Activated CD8-positive, alpha-beta memory T cell treated with anti-CD3 and anti-CD28 coated beads for 1 hour (primary cell): Measurements from ENCODE around the gene C1orf56.
A peak's percentile ranks its signal among the peaks of the same experiment; 100 is the strongest.

Experiments
- DNase-seq, 2 donors: peaks; one replicate each; pipeline ENCODE4 v3.0.0-alpha.2; 2020; ENCODE audit warnings: low read depth in 1 of 2; ENCODE audit errors: extremely low read depth in 1 of 2

The C1orf56 gene, protein sequence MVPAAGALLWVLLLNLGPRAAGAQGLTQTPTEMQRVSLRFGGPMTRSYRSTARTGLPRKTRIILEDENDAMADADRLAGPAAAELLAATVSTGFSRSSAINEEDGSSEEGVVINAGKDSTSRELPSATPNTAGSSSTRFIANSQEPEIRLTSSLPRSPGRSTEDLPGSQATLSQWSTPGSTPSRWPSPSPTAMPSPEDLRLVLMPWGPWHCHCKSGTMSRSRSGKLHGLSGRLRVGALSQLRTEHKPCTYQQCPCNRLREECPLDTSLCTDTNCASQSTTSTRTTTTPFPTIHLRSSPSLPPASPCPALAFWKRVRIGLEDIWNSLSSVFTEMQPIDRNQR

DNA sequence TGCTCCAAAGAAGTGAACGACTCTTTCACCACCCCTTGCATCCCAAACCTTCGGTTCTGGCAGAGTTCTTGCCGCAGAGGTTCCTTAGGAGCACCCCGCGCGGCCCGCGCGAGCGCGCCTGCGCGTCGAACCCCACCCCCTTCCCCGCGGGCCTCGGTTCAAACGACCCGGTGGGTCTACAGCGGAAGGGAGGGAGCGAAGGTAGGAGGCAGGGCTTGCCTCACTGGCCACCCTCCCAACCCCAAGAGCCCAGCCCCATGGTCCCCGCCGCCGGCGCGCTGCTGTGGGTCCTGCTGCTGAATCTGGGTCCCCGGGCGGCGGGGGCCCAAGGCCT is at the start of gene C1orf56:
TSS of gene C1orf56 (plus strand) at position 161 of the 334 bp plus-strand sequence. CDS start at position 258, 97 bp downstream.
- DNase-seq, result no peak

DNA sequence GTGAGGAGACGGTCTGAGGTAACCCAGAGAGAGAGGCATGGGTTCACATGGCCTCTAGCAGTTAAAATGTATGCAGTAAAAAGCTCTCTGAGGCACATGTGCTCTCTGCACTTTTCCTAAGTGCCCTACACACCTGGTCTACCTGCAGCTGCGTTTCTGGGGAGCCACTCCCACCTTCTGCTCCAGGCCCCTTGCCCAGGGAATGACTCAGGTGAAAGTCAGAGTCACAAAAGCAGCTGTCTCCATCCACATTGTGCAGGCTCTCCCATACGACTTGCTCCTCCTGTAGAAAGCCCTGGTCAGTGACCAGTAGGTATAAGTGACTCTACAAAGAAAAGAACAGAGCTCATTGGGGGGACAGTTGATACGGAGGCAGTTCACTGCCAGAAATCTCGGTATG is 49.6 kb upstream of the C1orf56 start:
- DNase-seq, result no peak

DNA sequence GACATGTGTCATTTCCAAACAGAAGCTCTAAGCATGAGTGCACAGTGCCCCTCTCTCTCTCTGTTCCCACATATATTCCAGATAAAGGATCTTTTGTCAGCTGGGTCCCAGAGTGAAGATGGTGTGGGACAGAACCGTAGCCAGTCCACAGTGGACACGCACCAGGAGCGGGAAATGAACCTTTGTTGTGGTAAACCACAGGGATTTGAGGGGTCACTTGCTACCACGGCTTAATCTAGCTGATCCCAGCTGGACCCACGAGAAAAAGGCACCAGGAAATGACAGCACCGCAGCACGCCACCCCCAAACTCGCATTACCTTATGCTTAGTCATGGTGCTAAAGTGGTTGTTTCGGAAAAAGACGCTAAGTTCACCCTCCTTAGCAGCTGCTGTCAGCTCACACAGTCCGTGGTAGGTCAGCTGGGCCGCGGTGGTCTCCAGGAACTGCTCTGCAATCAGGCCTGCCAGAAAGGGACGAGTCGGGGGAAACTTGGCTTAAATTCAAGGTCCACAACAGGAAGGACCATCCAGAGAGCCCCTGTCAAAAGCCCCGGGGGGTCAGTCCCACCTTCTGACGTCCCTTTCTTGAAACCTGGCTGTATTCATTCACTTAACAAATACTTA is 48.4 kb upstream of the C1orf56 start:
- DNase-seq, result no peak

DNA sequence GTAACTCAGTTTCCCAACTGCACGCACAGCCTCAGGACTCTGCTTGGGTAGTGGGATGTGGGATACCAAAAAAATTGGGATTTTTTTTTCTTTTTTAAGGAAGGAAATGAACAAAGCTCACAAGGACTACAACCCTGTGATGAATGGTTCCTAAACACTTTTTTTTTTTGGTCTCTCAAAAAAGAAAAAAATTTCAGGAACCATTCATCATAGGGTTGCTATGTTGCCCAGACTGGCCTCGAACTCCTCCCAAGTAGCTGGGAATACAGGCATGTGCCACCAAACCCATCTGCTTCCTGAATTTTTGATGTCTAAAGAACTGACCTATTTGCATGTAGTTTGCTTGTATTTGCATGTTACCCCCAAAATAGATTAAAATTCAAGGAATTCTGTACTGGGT is 47.6 kb upstream of the C1orf56 start:
- no peak for DNase-seq

DNA sequence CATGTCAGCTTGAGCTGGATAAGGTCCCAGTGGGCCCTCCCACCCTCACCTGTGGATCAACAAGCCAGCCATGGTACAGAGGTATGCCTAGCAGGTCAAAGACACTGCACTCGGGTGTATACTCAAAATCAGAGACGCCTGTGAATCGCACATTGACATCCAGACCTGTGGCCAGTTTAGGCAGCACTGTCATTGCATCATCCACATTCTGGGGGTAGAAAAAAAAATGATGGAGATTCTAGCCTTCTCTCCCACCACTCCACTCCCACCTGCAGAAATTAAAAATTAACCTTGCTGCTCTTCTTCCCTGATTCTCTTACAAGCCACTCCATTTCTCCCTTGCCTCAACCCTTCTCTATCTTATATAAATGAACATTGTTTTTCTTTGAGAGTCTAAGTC is 47.1 kb upstream of the C1orf56 start:
- DNase-seq, result no peak

DNA sequence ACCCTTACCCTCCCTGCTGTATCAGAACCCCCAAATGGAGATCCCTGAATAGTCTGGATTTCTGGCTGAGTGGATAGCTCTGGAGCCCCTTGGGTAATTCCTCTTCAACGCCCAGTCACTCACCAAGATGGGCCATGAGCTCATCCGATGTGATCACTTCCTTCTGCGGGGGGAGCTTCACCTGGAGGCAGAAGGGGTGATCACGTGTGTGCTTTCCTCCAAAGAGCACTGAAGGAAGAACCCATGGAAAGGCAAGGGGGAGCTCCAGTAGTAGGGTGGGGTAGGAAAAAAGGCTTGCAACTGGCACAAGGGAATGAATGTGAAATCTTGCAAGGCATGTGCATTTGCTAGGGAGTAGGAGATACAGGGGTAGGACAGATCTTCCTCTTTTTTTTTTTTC is 45.9 kb upstream of the C1orf56 start:
- no peak for DNase-seq

DNA sequence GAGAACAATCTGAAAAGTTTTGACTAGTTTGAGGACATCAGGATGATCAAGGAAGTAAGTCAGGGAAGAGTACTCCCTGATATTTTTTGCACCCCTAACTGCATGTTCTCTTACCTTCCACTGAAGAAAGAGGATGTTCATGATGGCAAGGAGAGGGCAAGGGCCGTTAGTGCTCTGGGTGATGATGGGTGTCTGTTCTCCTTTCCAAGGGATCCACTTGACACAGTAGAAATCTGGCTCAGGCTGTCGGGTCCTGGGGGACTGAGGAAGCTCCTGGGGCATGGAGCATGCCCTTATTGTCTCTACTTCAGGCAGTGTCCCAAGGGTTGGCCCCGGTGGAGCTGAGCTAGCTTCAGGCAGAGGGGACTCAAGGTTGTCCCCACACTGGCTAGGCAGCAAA is 45.5 kb upstream of the C1orf56 start:
- no peak for DNase-seq

DNA sequence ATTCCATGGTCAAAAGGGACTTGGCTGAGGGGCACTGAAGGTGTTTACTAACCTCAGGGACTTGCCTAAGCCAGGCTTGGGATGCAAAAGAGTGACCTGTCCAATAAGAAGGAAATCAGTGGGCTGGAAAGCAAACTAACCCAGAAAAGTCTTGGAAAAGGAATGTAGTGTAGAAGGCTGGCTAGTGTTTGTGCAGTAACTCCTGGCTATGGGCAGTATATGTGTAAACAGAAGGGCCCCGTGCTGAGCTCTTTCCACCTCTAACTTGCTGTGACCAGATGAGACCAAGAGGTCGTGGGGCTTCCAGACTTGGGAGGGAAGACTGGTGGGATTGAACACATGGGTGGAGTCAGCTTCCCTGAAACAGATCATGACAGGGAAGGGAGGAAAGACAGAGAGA is 44.9 kb upstream of the C1orf56 start:
- DNase-seq, result no peak

DNA sequence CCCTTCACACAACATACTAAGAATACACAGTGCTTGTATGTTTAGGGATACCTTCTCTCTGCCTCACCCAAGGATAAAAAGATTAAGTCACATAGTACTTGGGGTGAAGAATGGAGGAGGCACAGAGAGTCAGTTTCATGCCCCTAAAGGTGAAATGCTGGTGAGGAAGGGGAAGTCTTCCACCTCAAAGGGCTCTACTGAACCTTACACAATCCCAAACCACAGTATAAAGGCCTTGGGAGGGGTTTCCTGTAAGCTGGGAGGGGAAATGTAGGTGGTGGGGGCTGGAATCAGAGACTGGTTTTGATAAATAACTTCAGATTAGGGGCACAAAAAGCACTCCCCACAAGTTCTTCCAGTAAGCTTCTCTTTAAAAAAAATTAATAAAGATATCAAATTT is 44.4 kb upstream of the C1orf56 start:
- no peak for DNase-seq

DNA sequence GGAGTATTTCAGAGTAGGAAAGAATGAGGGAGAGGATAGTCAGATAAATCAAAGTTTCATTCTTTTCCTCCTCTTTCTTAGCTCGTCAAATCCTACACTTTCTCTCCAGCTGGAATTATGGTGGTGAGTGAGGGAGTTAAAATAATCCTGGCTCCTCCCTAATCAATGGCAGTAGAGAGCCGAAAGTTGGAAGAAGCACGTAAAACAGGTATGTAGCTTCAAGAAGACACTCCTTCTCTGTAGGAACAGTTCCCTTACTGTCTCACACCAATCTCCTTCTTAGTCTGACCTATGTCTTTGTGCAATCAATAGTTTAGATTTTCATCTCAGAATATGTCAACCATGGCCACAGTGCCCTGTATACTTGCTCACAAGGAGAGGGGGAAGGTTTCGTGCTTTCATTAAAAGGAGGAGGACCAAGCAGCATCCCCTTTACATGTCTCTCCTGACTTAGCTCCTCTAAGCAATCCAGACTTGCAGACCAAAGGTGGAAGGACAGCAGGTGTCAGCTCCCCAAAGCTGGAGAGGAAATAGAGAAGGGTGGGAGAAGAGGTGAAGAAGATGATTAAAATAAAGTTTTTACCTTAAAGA is 41.7 kb upstream of the C1orf56 start:
- no peak for DNase-seq

DNA sequence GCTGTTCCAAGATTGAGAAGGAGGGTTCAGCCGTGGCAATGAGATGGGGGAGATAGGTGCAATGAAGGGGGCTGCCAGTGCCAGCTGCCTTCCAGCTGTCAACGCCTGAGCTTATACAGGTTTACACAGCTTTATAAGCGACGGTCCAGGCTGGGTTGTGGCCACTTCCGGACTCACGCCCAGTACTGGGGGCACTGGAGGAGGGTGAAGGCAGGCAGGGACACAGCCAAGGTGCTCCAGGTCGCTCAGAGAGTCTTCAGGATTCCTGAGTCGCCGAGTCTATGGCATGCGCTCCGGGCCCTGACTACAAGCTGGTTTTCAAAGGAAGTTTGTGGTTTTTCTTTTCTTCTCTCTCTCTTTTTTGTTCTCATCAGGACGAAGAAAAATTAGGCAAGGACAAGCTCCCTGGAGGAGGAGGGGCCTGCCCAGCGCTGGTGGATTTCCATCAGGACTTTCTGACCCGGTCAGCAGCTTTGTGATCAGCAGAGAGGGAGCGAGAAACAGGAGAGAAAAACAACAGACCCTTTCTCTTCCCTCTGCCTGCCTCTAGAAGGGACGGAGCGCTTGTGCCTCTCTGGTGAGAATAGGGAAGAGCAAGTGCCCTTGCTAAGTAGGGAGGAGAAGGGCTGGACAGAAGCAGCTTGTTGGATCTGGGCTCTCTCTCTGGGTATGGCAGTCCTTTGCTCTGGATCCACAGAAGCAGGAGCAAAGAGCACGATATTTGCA is 41.1 kb upstream of the C1orf56 start, which contains the start of gene MINDY1:
TSS of gene MINDY1 (minus strand) at position 576 of the 726 bp plus-strand sequence. CDS start 4,285 bp downstream, outside the sequence.
- DNase-seq, result no peak

DNA sequence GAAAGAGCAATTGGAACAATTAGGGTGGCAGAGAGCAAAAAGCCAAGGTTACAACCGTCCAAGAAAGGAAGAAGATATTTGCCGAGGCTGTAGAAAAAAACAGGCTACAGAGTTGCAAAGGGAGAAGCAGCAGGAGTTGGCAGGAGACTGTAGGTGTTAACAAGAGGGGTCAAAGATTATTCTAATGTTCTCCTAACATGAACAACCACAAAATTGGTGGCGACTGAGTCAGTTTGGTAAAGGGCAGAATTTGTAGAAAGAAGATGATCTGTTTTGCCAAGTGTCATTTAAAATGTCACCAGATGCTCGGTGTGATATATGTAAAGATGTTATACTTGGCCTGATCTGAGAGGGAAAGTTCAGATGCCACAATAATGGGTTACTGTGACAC is 39.7 kb upstream of the C1orf56 start:
- DNase-seq, result no peak

DNA sequence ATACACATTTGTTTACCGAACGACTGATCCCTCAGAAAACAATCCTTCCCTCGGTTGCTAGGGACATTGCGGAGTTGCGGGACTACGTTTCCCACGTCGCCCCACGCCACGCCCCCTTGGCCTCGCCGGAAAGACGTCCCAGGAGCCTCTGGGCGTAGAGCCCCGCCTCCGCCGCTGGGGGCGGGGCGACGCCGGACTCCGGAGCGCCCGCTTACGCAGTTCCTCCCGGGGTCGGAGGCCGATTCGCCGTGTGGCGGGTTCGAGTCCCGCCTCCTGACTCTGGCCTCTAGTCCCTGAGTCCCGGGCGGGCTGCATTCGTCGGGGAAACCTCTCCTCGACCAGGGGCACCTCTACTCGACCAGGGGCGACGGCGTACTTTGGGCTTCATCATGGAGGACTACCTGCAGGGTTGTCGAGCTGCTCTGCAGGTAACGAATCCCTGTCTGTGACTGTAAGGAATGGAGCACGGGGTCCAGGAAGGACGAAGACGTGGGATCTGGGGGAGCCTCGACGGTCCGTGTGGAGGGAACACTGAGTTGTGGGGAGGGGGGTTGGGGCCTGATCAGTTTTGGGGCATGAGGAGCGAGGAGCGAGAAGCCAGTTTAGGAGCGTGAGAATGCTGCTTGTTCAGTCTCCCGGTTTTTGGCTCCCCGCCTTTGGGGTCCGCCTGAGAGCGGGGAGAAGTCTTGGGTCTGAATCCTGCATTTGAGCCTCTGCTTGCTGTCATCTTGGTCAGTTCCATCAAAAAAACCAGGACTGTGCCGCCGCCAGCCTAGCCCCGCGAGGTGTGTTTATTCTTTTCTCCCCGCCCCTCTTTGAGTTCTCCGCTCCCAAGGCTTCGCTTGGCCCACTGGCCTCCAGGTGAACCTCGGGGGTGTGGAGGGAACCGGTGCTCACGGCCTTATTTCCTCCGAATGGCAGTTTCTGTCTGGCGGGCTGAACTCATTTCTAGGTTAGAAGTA is 39.0 kb upstream of the C1orf56 start, which contains the start of gene PRUNE1:
TSS of gene PRUNE1 (plus strand) at position 206 of the 962 bp plus-strand sequence. CDS start at position 390, 184 bp downstream.
- peak; percentile 94 to 96 for DNase-seq

DNA sequence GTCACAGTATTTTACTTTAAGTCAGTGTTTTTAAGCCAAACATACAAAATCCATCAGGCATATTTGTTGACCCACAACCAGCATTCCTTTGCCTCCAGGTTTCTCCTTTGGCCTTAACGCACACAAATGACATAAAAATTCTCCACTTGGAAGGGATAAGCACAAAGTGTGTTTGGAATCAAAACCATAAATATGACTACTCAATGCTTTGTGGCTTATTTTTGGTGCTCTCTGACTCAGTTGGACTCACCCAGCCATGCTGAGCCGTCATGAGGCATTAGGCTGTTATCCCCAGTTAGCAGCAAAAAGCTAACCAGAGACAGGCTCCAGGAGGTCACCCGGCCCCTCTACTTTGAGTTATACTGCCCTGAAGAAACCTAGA is 38.4 kb upstream of the C1orf56 start:
- DNase-seq, result no peak

DNA sequence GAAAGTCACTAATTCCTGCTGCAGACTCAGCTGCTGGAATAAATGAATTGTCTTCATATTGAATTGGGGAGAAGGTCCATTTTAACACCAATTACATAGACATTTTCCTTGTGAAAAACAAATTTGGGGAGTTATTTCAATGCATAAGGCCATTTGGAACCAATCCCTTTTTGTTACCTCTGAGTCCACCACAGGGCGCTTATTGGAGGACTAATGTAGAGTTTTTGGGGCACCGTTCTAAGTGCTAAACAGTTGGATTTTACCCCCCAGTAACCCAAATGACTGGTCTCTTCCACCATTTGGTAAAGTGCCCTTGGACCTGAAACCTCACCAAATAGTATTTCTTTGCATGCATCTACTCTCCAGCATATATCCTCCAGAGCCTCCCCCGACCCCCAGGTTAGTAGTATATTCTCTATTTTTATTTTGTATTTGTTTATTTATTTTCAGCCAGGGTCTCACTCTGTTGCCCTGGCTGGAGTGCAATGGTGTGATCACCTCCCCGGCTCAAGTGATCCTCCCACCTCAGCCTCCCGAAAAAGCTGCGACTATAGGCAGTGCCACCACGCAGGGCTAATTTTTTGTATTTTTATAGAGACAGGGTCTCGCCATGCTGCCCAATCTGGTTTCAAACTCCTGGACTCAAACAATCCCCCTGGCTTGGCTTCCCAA is 37.7 kb upstream of the C1orf56 start:
- no peak for DNase-seq

DNA sequence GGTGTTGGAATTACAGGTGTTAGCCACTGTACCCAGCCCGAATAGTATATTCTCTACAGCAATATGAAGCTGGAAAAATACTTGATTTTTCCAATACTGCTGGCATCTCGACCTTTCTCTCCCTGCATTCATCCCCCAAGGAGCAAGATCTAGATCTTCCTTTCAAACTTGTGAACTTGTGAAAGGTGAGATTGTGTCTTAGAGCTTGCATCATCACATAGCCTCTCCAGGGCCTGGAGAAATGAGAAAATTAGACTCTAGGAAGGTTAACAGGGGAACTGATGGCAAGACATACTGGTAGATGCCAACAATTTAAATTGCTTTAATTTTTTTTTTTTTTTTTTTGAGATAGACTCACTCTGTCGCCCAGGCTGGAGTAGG is 37.2 kb upstream of the C1orf56 start:
- no peak for DNase-seq

DNA sequence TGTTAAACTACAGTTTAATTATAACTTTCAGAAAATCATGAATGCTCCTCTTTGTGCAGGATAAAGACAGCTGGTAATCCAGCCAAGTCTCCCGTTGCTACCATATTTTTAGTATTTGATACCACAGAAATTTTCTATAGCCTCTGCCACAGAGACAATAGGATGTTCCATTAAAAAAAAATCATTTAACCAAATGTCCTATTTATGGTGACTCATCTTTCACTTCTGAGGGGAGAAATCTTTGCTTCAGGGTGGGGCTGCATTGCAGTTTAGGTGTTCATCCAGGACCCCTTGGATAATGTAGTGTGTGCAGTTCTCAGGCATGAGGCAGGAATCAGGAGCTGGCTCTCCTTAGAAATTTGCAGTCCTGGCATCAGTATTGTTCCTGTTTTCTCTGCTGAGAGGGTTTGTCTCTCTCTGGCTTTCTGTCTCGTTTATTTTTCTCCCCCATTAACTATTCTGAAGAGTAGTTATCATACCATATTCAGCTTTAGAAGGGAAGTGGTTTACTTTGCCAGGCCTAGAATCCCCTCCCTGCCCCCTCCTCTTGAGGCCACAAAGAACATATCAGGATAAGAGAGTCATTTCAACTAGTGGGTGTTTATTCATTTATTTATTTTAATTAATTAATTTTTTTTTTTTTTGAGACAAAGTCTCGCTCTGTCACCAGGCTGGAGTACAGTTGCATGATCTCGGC is 36.2 kb upstream of the C1orf56 start:
- DNase-seq, result no peak

DNA sequence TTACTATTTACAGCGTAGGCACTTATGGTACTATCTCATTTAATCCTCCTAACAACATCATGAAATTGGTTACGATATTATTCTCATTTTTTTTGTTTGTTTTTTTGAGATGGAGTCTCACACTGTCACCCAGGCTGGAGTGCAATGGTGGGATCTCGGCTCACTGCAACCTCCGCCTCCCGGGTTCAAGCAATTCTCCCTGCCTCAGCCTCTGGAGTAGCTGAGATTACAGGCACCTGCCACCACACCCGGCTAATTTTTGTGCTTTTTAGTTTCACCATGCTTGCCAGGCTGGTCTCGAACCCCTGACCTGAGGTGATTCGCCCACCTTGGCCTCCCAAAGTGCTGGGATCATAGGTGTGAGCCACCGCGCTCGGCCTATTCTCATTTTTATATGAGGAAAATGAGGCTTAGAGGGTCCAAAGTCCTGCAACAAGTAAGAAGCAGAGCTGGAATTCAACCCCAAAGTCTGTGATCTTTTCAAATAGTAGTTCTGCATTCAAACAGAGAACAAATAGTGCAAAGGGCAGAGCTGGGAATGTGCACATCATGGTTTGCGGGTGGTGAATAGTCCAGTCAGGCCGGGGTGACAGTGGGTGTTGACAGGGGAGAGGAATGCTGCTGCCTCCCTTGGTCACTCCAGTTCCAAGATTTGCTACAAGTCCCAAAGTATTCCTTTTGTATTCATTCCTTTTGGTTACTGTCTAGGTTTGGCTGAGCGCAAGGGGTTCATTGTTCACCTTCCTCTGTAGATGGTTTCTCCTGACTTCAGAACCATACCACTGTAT is 34.7 kb upstream of the C1orf56 start:
- DNase-seq, result no peak
